RWPE2 (cell line): ENCODE data around the gene PLPP4.

Experiments used
- ATAC-seq: fragments of 200-7000 bp; cut with Tn5 transposase; 3 replicates; pipeline ENCODE4 v1.9.1; 2021; ENCODE audit warnings: low read depth
- DNase-seq: peaks from one replicate; pipeline ENCODE4 v3.0.0-alpha.2; 2020; ENCODE audit warnings: low spot score
- H3K27ac ChIP-seq: fragments of 450-650 bp; 2 replicates; pipeline ENCODE4 v1.5.1; 2017; ENCODE audit warnings: mild to moderate bottlenecking; ENCODE audit not compliant: poor library complexity, severe bottlenecking
- H3K27me3 ChIP-seq: fragments of 250-450 bp; sonication (Bioruptor Pico); 2 replicates; pipeline ENCODE4 v1.5.1; 2021; ENCODE audit warnings: mild to moderate bottlenecking, moderate library complexity; ENCODE audit not compliant: insufficient read depth, poor library complexity, severe bottlenecking
- H3K36me3 ChIP-seq: fragments of 250-450 bp; sonication (Bioruptor Pico); 2 replicates; pipeline ENCODE4 v1.5.1; 2020; ENCODE audit warnings: low read depth, mild to moderate bottlenecking, moderate library complexity
- H3K4me1 ChIP-seq: fragments of 250-450 bp; sonication (Bioruptor Pico); 2 replicates; pipeline ENCODE4 v1.5.1; 2021; ENCODE audit warnings: mild to moderate bottlenecking, moderate library complexity; ENCODE audit not compliant: insufficient read depth, poor library complexity, severe bottlenecking
- H3K4me3 ChIP-seq: fragments of 250-450 bp; sonication (Bioruptor Pico); 2 replicates; pipeline ENCODE4 v1.5.1; 2021; ENCODE audit warnings: mild to moderate bottlenecking, moderate library complexity; ENCODE audit not compliant: severe bottlenecking
- H3K9me3 ChIP-seq: fragments of 250-450 bp; sonication (Bioruptor Pico); 2 replicates; pipeline ENCODE4 v1.5.1; 2021; ENCODE audit warnings: mild to moderate bottlenecking, moderate library complexity; ENCODE audit not compliant: severe bottlenecking
- TF ChIP-seq, protein P1 (sequence below): fragments of 450-650 bp; IDR thresholded peaks from one replicate; pipeline ENCODE4 v1.5.1; 2017; ENCODE audit warnings: mild to moderate bottlenecking, moderate library complexity; ENCODE audit not compliant: poor library complexity, severe bottlenecking

PLPP4 gene

DNA sequence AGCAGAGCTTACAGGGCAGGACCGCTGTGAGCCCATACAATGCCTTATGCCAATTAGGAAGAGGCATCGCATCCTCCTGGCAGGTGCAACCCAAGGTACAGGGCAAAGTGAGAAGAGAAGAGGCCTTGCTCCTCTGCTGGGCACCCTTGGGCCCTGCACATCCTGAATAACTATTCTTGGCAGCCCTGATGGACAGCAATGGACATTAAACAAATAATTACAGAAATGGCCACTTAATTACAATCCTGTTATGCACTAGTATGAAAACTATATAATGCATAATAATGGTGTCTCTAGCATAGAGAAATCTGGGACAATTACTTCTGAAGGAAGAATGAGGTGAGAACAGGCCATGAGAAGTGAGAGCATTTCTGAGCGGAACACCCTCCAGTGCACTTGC, 83.5 kb downstream of the PLPP4 start:
- Histone ChIP-seq H3K27ac (no peak overlapping the region), H3K4me1 (no peaks in the 10 kb centered on the region), H3K9me3 (no peaks in the 10 kb centered on the region), H3K27me3 (no peaks in the 10 kb centered on the region), H3K36me3 (no peaks in the 10 kb centered on the region), H3K4me3 (no peak overlapping the region)
- no peak for DNase-seq
- no peak for ATAC-seq
- TF ChIP-seq, protein P1, sequence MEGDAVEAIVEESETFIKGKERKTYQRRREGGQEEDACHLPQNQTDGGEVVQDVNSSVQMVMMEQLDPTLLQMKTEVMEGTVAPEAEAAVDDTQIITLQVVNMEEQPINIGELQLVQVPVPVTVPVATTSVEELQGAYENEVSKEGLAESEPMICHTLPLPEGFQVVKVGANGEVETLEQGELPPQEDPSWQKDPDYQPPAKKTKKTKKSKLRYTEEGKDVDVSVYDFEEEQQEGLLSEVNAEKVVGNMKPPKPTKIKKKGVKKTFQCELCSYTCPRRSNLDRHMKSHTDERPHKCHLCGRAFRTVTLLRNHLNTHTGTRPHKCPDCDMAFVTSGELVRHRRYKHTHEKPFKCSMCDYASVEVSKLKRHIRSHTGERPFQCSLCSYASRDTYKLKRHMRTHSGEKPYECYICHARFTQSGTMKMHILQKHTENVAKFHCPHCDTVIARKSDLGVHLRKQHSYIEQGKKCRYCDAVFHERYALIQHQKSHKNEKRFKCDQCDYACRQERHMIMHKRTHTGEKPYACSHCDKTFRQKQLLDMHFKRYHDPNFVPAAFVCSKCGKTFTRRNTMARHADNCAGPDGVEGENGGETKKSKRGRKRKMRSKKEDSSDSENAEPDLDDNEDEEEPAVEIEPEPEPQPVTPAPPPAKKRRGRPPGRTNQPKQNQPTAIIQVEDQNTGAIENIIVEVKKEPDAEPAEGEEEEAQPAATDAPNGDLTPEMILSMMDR: no peak

DNA sequence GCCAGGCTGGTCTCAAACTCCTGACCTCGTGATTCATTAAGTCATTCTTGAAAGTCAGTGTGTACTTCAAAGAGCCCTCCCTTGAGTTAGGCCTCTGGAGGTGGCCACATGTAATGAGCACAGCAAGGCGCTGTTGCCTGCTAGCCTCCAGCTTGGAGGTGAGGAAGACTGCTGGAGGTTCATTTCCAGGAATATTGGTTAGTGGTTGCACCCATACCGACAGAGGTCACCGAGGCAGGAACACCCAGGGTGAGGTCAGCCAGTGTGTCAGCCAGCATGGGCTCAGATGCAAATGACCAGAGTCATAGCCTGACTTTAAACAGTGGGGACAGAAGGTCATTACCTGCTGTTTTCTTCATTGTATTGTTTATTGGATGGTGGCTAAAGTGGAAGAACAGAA, 85.0 kb downstream of the PLPP4 start:
- no peaks in the 10 kb centered on the region for H3K27me3 ChIP-seq
- ATAC-seq (no peak), DNase-seq (no peak)
- no peak overlapping the region for H3K4me3 ChIP-seq
- no peaks in the 10 kb centered on the region for H3K4me1 ChIP-seq
- no peaks in the 10 kb centered on the region for H3K9me3 ChIP-seq
- H3K27ac ChIP-seq: no peak overlapping the region
- TF ChIP-seq, protein P1: no peak
- H3K36me3 ChIP-seq: no peaks in the 10 kb centered on the region

DNA sequence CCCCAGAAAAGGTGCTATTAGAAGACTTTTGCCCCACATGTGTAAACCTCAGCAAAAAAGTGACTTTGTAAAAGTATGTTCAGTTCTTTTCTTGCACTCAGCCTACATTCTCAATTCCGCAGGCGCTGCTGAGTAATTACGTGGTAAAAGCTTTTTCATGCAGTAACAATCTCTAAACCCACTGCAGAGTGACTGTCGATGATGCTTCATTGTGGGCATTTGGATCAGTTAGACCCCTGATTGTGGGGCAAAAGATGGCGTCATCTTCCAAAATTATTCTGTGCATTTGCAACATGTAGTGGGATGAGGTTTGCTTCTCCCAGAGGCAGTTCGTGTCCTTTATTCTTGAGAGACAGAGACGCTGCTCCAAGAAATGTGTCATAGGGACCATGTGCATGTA, 85.6 kb downstream of the PLPP4 start:
- ATAC-seq (no peak), DNase-seq (no peak)
- H3K27ac ChIP-seq: no peak overlapping the region
- no peaks in the 10 kb centered on the region for H3K4me1 ChIP-seq
- no peaks in the 10 kb centered on the region for H3K9me3 ChIP-seq
- no peak overlapping the region for H3K4me3 ChIP-seq
- TF ChIP-seq, protein P1: no peak
- no peaks in the 10 kb centered on the region for H3K36me3 ChIP-seq
- no peaks in the 10 kb centered on the region for H3K27me3 ChIP-seq

DNA sequence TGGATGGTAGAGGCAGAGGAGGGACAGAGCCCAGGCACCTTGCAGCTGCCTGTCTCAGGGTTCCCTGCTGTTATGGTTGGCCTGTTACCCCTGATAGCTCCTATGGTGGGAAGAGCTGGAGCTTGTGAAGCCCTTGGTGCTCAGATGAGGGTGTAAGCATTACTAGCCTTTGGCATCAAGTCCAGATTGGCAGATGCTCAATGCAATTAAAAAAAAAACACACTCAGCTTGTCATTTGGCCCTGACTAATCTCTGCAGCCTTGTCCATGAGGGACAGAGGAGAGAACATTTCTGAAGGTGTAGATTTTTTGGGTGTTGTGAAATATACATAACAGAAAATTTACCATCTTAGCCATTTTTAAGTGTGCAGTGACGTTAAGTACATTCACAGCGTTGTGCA, 86.3 kb downstream of the PLPP4 start:
- Histone ChIP-seq H3K9me3 (no peaks in the 10 kb centered on the region), H3K27ac (no peak overlapping the region), H3K4me1 (no peaks in the 10 kb centered on the region), H3K27me3 (no peaks in the 10 kb centered on the region), H3K36me3 (no peaks in the 10 kb centered on the region), H3K4me3 (no peak overlapping the region)
- DNase-seq (no peak), ATAC-seq (no peak)
- TF ChIP-seq, protein P1: no peak

DNA sequence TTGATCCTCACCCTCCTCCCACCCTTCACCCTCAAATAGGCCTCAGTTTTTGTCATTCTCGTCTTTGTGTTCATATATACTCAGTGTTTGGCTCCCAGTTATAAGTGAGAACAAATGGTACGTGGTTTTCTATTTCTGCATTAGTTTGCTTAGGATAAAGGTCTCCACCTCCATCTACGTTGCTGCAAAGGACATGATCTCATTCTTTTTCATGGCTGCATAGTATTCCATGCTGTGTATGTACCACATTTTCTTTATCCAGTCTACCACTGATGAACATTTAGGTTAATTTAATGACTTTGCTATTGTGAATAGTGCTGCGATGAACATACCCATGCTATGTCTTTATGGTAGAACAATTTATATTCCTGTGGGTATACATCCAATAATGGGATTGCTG, 91.2 kb downstream of the PLPP4 start:
- no peaks in the 10 kb centered on the region for H3K36me3 ChIP-seq
- no peak overlapping the region for H3K4me3 ChIP-seq
- no peaks in the 10 kb centered on the region for H3K4me1 ChIP-seq
- H3K27me3 ChIP-seq: no peaks in the 10 kb centered on the region
- TF ChIP-seq, protein P1: no peak
- no peak for DNase-seq
- ATAC-seq: no peak
- no peaks in the 10 kb centered on the region for H3K9me3 ChIP-seq
- no peak overlapping the region for H3K27ac ChIP-seq
